ENCODE data around the gene SH3BP4. TPM values are rescaled to one million over a fixed set of nuclear protein-coding genes. Genes with fewer than 3 reads are reported as not detected.

The SH3BP4 gene
- total RNA-seq, 1 experiment from 2014 or later = 93.8 TPM

DNA sequence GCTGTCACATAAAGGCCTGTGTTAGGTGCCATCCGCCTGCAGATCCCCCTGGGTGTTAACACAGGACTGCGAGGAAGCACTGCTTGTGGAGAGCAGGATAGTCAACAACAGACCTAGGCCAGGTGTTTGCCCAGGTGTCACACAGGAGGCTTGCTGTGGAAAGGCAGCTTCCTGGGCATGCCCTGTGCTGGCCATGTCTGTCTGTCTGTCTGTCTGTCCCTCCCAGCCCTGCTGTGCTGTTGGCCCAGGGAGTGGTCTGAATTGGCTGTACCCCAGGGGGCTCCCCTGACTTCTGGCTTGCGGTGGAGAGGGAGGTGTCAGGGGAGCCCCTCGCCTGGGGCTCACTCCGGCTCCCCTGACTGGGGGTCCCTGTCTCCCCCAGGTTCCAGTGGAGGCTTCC lies 53.2 kb downstream of the SH3BP4 start:
- H2BK5ac ChIP-seq (ENCODE audit: insufficient read length, low read length) = no peak overlapping the region
- no peaks in the 10 kb centered on the region for H3K23me2 ChIP-seq (ENCODE audit: insufficient read length, low read depth, low read length, poor library complexity, severe bottlenecking)
- no peak overlapping the region for H4K91ac ChIP-seq (ENCODE audit: insufficient read length, low read depth, low read length)
- no peak overlapping the region for H4K5ac ChIP-seq (ENCODE audit: insufficient read length, low read depth, low read length)
- H2BK15ac ChIP-seq (ENCODE audit: low read depth, low read length) = no peak overlapping the region
- no CpG with 5 or more reads among the region's 5 CpGs for WGBS (ENCODE audit: extremely low coverage, insufficient read length, low lambda C conversion rate)
- H3K9me3 ChIP-seq (ENCODE audit: control insufficient read depth, low read depth, low read length) = no peaks in the 10 kb centered on the region
- no peak overlapping the region for H2BK12ac ChIP-seq (ENCODE audit: insufficient read length, low read depth, low read length)
- no peak overlapping the region for H2BK20ac ChIP-seq (ENCODE audit: low read depth, low read length, poor library complexity, severe bottlenecking)
- no peak overlapping the region for H2BK120ac ChIP-seq (ENCODE audit: low read depth, low read length, poor library complexity, severe bottlenecking)
- no peak overlapping the region for H2AK5ac ChIP-seq (ENCODE audit: insufficient read length, low read length)
- H3K4me1 Mint-ChIP-seq = peaks cover 66 to 78% of the 10 kb centered on the region in 2 experiments
- no peak overlapping the region for H3K56ac ChIP-seq (ENCODE audit: insufficient read length, low read depth, low read length)
- no peak overlapping the region for H3K27ac ChIP-seq (ENCODE audit: insufficient read length, low read depth, low read length)
- peaks cover 6% of the 10 kb centered on the region; the same call in 1 of the 2 replicates for H3K79me2 ChIP-seq (ENCODE audit: insufficient read depth, low read length)
- no peak overlapping the region for H3K4ac ChIP-seq (ENCODE audit: low read depth, low read length)
- no peak overlapping the region for H3K18ac ChIP-seq (ENCODE audit: insufficient read length, low read depth, low read length)
- H4K8ac ChIP-seq (replicated peaks; ENCODE audit: insufficient read length, low read depth, low read length) = no peak overlapping the region
- H3K4me3 Mint-ChIP-seq = no peak overlapping the region
- no peak overlapping the region for H3K9ac ChIP-seq (ENCODE audit: extremely low read depth, insufficient read length, low read length)
- H3K27me3 Mint-ChIP-seq (ENCODE audit: low read depth) = no peaks in the 10 kb centered on the region; the same call in 1 of the 2 replicates
- no peak overlapping the region for H3T11ph ChIP-seq (ENCODE audit: low read length)
- H2AFZ ChIP-seq (ENCODE audit: low read length) = no peak overlapping the region
- H3K27me3 ChIP-seq (ENCODE audit: insufficient read depth, low read length) = no peaks in the 10 kb centered on the region
- no peak overlapping the region for H3K14ac ChIP-seq (ENCODE audit: insufficient read depth, low read length)
- no peak for DNase-seq
- no peaks in the 10 kb centered on the region; a peak in 1 of 5 replicates for H3K9me3 Mint-ChIP-seq
- no peaks in the 10 kb centered on the region for H3K79me1 ChIP-seq (ENCODE audit: insufficient read depth, low read depth, low read length, poor library complexity, severe bottlenecking)
- no peaks in the 10 kb centered on the region; the same call in 1 of the 2 replicates for H3K4me1 ChIP-seq (ENCODE audit: insufficient read depth, low read length)
- peaks cover 15 to 63% (median 54%) of the 10 kb centered on the region in 3 experiments for H3K36me3 Mint-ChIP-seq (ENCODE audit: insufficient read depth in 1 of 3, low read depth in 3 of 3)
- no peaks in the 10 kb centered on the region for H4K20me1 ChIP-seq (ENCODE audit: control insufficient read depth, insufficient read depth, insufficient read length)
- no peak overlapping the region for H3K4me2 ChIP-seq (ENCODE audit: insufficient read depth, insufficient read length, low read length)
- no peak overlapping the region for H3K23ac ChIP-seq (ENCODE audit: insufficient read length, low read depth, low read length)
- TF ChIP-seq, protein P1, sequence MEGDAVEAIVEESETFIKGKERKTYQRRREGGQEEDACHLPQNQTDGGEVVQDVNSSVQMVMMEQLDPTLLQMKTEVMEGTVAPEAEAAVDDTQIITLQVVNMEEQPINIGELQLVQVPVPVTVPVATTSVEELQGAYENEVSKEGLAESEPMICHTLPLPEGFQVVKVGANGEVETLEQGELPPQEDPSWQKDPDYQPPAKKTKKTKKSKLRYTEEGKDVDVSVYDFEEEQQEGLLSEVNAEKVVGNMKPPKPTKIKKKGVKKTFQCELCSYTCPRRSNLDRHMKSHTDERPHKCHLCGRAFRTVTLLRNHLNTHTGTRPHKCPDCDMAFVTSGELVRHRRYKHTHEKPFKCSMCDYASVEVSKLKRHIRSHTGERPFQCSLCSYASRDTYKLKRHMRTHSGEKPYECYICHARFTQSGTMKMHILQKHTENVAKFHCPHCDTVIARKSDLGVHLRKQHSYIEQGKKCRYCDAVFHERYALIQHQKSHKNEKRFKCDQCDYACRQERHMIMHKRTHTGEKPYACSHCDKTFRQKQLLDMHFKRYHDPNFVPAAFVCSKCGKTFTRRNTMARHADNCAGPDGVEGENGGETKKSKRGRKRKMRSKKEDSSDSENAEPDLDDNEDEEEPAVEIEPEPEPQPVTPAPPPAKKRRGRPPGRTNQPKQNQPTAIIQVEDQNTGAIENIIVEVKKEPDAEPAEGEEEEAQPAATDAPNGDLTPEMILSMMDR (conservative IDR thresholded peaks at IDR 0.05) = no peak
- H3K27ac Mint-ChIP-seq = peak overlapping the region; percentile 37 to 70 (median 70); a peak in 4 of 7 replicates
